GM15510 (cell line): ENCODE results near the gene ANAPC16.

Experiments used
- POLR2A ChIP-seq: IDR thresholded peaks from 3 replicates; pipeline ENCODE4 v1.6.1; 2011; ENCODE audit warnings: borderline replicate concordance; ENCODE audit not compliant: insufficient read length; ENCODE audit errors: extremely low read depth

ANAPC16 gene

DNA sequence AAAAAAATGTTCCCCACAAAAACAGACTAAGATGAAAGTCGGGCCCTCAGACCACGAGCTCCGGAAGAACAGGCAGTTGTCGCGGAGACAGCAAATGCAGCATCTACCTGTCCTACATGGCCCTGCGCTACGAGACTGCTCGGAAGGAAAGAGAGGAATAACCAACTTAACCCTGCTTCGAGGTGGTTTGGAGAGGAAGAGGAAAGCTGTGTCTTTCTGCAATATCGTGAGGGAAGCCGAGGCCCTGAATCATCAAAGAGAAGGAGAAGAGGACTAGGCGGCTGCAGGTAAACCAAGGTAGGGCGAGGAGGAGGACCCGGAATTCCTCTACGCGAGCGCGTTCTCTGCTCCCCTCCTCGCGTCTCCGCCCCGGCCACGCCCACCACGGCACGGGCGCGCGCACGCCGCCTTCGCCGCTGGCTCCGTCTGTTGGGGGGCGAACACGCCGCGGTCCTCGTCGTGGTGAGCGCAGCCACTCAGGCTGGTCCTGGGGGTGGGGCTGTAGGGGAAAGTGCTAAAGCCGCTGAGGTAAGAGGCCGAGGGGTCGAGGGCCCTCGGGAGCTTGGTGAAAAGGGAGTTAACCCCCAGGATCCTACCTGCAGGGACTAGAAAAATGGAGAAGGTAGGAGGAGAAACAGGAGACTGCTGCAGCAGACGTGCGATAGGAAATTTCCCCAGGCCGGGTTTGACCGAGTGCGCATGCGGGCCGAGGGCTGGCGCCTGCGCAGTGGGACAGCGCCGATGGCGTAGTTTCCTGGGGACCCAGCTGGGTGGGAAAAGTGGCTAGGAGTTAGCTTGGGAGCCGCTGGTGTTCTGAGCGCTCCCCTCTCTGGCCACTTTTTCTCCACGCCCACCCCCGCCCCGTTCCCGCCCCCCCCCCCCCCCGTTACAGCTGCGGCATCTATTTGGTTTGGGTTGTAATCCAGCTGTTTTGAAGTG is at the start of gene ANAPC16, which contains the start of gene ASCC1:
Gene ANAPC16 (plus strand): TSS at position 402 of the 939 bp plus-strand sequence. CDS start 7,903 bp downstream, outside the sequence.
Gene ASCC1 (minus strand): TSS at position 666 of the 939 bp plus-strand sequence. CDS start 2,978 bp downstream, outside the sequence.
- TF ChIP-seq POLR2A, result peak; percentile 96

DNA sequence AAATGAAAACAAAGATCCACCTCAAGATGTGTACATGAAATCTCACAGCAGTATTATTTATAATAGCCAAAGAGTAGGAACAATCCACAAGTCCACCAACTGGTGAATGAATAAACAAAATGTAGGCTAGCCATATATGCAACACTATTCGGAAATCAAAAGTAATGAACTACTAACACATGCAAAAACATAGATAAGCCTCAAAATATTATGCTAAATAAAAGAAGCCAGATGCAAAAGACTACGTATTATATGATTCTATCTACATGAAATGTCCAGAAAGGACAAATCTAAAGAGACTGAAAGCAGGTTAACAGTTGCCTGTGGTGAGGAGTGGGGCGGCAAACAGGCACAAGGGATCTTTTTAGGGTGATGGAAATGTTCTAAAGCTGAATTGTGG is 48.7 kb upstream of the ANAPC16 start:
- no peak for TF ChIP-seq POLR2A

DNA sequence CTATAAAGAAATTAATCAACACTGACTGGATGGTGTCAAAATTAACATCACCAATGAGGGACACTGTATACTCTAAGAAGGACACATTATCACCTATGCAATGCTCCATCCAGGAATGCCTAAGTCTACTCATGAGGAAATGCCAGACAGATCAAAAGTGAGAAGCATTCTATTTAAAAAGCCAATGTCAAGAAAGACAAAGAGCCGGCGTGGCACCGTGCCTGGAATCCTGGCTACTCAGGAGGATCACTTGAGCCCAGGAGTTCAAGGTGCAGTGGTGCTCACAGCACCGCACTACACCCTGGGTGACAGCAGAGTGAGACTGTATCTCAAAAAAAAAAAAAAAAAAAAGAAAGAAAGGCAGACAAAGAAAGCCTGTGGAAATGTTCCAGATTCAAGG is 45.5 kb upstream of the ANAPC16 start:
- TF ChIP-seq POLR2A, result no peak

DNA sequence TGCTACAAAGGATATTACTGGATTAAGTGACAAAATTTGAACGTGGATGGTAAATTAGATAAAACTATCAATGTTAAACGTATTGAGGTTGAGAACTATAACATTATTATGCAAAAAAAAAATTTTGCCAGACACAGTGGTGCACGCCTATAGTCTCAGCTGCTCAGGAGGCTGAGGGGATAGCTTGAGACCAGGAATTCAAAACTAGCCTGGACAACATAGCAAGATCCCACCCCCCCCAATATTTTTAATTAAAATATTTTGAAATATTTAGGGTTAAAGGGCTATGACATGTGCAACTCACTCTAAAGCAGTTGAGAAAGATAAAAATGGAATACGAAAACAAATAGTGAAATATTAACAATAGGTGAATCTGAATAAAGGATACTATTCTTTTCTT is 45.1 kb upstream of the ANAPC16 start:
- TF ChIP-seq POLR2A, result no peak

DNA sequence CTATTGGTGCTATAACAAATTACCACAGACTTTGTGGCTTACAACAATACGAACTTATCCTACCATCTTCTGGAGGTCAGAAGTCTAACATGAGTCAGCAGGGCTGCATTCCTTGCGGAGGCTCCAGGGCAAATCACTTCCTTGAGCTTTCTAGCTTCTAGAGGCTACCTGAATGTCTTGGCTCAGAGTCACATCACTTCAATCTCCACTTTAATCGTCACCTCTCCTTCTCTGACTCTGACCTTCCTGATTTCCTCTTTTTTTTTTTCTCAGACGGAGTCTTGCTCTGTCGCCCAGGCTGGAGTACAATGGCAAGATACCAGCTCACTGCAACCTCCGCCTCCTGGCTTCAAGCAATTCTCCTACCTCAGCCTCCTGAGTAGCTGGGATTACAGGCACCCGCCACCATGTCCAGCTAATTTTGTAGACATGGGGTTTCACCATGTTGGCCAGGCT is 44.6 kb upstream of the ANAPC16 start:
- TF ChIP-seq POLR2A, result no peak

DNA sequence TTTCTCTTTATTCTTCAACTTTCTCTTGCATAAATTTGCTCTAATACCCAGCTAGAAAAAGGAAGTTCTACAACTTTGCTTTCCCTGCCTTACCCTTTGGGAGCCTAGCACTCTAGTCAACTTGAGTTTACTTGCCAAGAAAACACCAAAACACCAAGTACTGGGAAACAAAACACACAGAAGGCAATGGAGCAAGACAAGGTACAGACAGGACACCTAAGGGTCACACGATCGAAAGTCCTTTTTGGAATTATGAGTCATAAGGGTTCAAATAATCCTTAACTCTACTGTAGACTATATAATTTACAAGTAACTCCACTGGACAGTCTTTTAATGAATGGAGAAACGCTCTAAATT is 42.6 kb upstream of the ANAPC16 start:
- no peak for TF ChIP-seq POLR2A

DNA sequence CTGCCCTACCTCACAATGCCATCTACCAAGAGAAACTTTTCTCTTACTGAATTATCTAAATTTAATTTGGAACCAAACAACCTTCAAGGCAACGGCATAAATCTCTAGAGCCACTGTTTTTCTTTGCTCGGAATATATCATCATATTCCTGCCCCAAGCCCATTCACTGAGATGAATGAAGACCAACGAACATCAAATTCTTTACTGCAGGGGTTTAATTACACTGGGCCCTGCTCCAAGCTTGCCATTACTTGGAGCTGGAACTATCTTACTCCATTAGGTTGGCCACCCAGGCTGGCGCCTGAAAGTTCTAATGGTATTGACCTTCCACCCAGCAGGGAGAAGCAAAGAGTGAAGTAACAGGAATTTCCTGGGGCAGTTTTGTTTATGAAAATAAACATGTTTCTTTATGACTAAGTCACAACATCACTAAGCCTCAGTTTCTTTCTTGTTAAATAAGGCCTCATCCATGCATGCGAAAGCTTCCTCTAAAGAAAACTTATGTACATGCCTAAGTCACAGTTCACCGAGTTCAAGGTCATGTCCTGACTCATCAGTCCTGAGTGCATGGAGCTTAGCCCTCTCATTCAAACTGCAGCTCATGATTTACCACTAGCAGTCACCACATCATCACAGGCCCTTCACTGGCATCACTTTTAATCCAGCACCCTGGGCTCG is 42.1 kb upstream of the ANAPC16 start:
- no peak for TF ChIP-seq POLR2A

DNA sequence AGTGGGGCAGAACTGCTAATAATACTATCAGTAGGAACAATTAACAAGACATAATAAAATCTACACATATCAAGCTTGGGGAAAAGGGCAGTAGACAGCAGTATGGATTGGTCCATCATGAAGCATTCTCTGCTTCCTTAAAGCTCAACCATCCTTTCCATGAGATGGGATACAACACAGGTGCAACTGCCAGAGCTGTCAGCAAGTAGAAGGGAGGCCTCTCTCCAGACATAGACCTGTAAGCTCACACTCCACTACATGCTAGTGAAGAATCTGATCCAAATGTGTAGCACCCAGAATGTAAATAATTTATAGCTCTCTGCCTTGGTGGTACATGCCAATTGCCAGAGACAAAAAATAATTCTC is 41.5 kb upstream of the ANAPC16 start:
- TF ChIP-seq POLR2A, result no peak

DNA sequence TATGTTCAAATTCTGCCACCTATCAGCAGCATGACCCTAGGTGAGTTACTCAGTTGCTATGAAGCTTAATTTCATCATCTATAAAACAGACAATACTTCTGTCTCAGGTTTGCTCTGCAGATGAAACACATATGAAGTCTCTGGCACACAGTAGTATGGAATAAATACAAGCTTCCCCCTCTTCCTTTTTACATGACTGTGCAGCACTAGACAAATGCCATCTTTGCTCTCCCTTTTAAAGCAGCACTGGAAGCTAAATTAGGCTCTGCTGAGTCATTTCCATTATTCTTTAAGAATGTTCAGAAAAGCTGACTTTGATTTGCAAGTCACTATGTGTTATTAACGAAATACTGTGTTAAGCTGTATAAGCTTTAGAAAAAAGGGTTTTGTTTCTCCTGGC is 40.7 kb upstream of the ANAPC16 start:
- no peak for TF ChIP-seq POLR2A

DNA sequence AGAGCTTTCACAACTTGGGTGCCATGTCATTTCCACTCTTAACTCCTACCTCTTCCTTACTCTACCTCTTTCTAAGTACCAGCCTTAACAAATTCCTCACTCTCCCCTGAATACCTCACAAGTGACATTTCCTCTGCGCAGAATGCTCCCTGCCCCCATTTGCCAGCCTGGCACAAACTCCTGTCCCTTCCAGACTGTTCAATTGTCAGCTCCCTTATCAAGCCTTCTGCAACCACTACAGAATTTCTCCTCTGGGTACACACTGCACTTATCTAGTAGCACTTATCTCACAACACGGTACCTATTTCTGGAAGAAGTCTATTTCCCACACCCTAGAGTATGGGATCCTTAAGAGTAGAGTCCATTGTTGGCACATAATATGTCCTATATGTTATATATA is 39.1 kb upstream of the ANAPC16 start:
- no peak for TF ChIP-seq POLR2A

DNA sequence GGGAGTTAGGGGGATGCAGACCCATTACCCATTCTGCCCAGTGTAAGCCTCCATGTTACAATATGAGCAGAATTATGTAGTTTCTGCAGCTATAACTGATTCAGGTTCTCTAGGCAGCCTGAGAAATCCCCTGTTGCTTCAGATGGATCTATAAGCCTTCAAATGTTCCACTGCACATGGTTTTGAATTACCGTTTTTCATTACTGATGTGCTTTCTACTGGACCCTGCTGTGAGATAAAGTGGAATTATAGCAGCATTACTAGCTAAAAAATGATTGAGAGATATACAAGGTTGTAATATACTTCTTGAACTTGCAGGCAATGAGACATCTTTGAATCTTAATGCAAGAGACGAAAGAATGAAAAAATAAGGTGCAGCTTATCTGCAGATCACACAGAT is 38.4 kb upstream of the ANAPC16 start:
- TF ChIP-seq POLR2A, result no peak

DNA sequence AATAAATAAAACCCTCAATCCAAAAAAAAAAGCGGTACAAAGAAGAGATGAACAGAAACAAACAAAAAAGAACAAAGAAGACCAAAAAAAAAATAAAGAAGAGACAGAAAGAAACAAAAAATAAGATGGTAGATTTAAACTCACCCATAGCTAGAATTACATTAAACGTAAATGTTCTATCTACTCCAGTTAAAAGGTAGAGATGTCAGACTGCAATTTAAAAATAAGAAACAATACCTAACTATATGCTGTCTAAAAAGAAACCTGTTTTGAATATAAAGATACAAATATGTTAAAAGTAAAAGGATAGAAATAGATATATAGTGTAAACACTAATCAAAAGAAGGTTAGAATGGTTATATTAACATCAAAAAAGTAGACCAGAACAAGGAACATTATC is 31.7 kb upstream of the ANAPC16 start:
- no peak for TF ChIP-seq POLR2A

DNA sequence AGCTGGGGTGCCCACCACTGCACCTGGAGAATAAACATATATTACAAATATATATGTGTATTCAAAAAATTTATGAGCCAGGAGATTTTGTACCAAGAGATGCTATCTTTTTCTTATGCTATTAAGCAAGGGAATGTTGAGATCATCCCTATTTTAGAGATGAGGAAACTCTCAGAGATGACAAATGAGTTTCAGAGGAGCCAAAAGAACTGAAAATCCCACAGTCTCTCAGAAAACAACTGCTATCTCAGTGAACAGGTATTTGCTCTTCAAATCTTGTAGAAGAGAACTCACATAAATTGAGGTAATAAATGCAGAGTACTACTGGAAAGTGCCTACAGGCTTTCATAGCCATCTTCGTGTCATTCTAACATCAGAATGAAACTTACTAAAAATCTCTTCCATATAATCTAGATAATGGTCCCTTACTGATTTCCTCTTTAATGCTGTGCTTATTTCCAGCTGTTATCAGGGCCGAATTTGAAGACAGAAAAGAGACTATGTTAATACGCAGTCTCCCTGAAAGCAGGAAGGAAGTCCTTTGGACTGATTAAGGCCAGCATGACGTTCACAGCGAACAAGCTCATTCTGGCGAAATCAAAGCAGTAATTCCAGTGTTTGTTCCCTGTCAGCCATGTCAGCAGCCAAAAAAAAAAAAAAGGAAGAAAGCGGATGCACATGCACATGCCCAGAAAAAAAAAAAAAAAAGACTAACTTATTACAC is 29.4 kb upstream of the ANAPC16 start:
- no peak for TF ChIP-seq POLR2A

DNA sequence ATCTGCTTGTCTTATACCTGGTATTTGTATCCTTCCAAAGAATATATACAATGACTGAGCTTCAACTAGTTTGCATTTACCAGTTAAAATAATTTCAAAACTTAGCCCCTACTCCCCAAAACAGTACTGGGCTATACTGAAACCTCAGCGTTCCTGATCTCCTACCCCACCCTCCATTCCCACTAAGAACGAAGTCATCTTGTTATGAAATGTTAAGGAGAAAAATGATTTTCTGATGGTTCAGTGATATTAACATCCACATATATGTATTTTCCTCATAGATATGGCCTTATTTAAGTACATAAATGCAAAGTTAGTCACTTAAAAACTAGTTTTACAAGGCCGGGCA is 28.9 kb upstream of the ANAPC16 start:
- no peak for TF ChIP-seq POLR2A

DNA sequence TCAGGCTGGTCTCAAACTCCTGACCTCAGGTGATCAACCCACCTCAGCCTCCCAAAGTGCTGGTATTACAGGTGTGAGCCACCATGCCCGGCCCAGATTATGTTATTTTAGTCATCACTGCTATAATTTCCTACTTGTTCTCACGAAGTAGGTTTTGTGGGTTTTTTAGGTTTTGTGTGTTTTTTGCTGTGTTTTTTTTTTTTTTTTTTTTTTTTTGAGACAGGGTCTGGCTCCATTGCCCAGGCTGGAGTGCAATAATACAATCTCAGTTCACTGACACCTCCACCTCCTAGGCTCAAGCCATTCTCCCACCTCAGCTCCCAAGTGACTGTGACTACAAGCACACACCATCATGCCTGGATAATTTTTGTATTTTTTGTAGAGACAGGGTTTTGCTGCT is 20.9 kb upstream of the ANAPC16 start:
- no peak for TF ChIP-seq POLR2A

DNA sequence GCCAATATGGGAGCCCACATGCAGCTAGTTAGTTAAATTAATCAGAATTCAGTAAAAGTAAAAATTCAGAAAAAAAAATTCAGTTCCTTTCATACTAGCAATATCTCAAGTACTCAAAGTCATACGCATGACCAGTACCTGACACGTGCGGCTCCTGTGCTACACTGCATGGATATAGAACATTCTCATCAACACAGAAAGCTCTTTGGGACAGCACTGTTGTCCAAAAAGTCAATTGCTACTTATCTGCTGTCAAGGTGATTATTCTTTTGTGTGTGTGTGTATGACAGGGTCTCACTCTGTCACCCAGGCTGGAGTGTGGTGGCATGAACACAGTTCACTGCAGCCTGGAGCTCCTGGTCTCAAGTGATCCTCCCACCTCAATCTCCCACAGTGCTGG is 14.9 kb upstream of the ANAPC16 start:
- no peak for TF ChIP-seq POLR2A

DNA sequence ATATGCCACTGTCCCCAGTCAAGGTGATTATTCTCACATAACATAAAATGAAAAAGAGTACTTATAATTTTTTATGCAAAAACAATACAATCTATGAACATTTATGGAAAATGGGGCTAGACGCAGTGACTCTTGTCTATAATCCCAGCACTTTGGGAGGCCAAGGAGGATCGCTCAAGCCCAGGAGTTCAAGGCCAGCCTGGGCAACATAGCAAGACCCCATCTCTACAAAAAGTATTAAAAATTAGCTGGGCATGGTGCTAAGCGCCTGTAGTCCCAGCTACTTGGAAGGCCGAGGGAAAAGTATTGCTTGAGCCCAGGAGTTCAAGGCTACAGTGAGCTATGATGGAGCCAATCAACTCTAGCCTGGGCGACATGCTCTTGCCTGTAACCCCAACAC is 14.5 kb upstream of the ANAPC16 start:
- TF ChIP-seq POLR2A, result no peak
